SK-N-SH (cell line): Measurements from ENCODE around the gene BTAF1.
"Not testable (repeated sequence)": the region's sequence is repeated elsewhere in the genome, so short reads cannot be mapped to it uniquely, and the experiment has no call there.

Experiments
- CTCF ChIP-seq: fragments of 200-600 bp; sonication (generic); IDR thresholded peaks from 2 replicates; pipeline ENCODE4 v1.6.1; 2017; ENCODE audit warnings: antibody characterized with exemption, mild to moderate bottlenecking, moderate library complexity
- EP300 ChIP-seq, 2 experiments: IDR thresholded peaks; 2 replicates each; pipeline versions ENCODE4 v1.4.0 to v1.6.1; 2012; ENCODE audit warnings: borderline replicate concordance in 1 of 2, low read depth in 1 of 2, low read length in 1 of 2
- RAD21 ChIP-seq: IDR thresholded peaks from 2 replicates; pipeline ENCODE4 v1.6.1; 2012; ENCODE audit warnings: mild to moderate bottlenecking, low read length
- REST ChIP-seq: IDR thresholded peaks from 2 replicates; pipeline ENCODE4 v1.6.1; 2012; ENCODE audit warnings: mild to moderate bottlenecking, low read depth, low read length, moderate library complexity
- TEAD4 ChIP-seq: IDR thresholded peaks from 2 replicates; pipeline ENCODE4 v1.4.0; 2012; ENCODE audit warnings: mild to moderate bottlenecking, borderline replicate concordance; ENCODE audit not compliant: insufficient read depth
- YY1 ChIP-seq: IDR thresholded peaks from 2 replicates; pipeline ENCODE4 v1.4.0; 2012; ENCODE audit warnings: low read depth, mild to moderate bottlenecking
- ZBTB33 ChIP-seq: IDR thresholded peaks from 2 replicates; pipeline ENCODE4 v1.4.0; 2012; ENCODE audit warnings: low read depth, borderline replicate concordance

- not testable (repeated sequence) for TF ChIP-seq YY1; CTCF; REST; RAD21; TEAD4; EP300 (IDR thresholded peaks at IDR 0.05; ENCODE audit: borderline replicate concordance in 1 of 2, low read depth in 1 of 2, low read length in 1 of 2); ZBTB33
Measured at GRCh38 chr10:92033070-92033469, 109.5 kb downstream of the BTAF1 start.
